GM21360 (cell line): ENCODE measurements around the gene CTNND1.
"Not testable (repeated sequence)": the region's sequence is repeated elsewhere in the genome, so short reads cannot be mapped to it uniquely, and the experiment has no call there.

ENCODE experiments used
- ATAC-seq: cut with Tn5 transposase; IDR thresholded peaks from one replicate; pipeline ENCODE4 v1.9.1; 2021; ENCODE audit warnings: mild to moderate bottlenecking, moderate library complexity; ENCODE audit not compliant: unreplicated experiment

The CTNND1 gene

GRCh38 chr11:57761301-57762234 lies at the start of gene CTNND1:
TSS of gene CTNND1 (plus strand) at chr11:57761802. CDS start at chr11:57791479, 29,677 bp downstream.
- peak; percentile 96 for ATAC-seq

- peak; percentile 89 for ATAC-seq
These were observed 49.1 kb upstream of the CTNND1 start, which contains the start of gene TMX2 for GRCh38 chr11:57712256-57713150. TSS of gene TMX2 (plus strand) at chr11:57712593. CDS start at chr11:57712619, 26 bp downstream.

- no peak for ATAC-seq
These were observed 47.8 kb upstream of the CTNND1 start for GRCh38 chr11:57713835-57714234.

- ATAC-seq = not testable (repeated sequence)
These were observed 44.9 kb upstream of the CTNND1 start for GRCh38 chr11:57716726-57717125.

GRCh38 chr11:57727185-57727584 lies 34.4 kb upstream of the CTNND1 start:
- ATAC-seq = no peak

- ATAC-seq = no peak
These were observed 32.8 kb upstream of the CTNND1 start for GRCh38 chr11:57728829-57729228.

- ATAC-seq = no peak
These were observed 32.1 kb upstream of the CTNND1 start for GRCh38 chr11:57729479-57729878.

GRCh38 chr11:57732661-57733060 lies 28.9 kb upstream of the CTNND1 start:
- ATAC-seq = no peak

GRCh38 chr11:57735619-57736298 lies 25.8 kb upstream of the CTNND1 start:
- no peak for ATAC-seq

GRCh38 chr11:57741132-57742086 lies 20.2 kb upstream of the CTNND1 start, which contains the start of gene SELENOH:
TSS of gene SELENOH (plus strand) at chr11:57741491. CDS start at chr11:57741596, 105 bp downstream.
- peak; percentile 89 for ATAC-seq

GRCh38 chr11:57742087-57742452 lies 19.5 kb upstream of the CTNND1 start:
- ATAC-seq = no peak

- ATAC-seq = no peak
These were observed 17.2 kb upstream of the CTNND1 start for GRCh38 chr11:57744357-57744756.

GRCh38 chr11:57745206-57745605 lies 16.4 kb upstream of the CTNND1 start:
- ATAC-seq = no peak

GRCh38 chr11:57746920-57747319 lies 14.7 kb upstream of the CTNND1 start:
- ATAC-seq = no peak

- ATAC-seq = no peak
These were observed 10.4 kb upstream of the CTNND1 start for GRCh38 chr11:57751176-57751575.

- ATAC-seq = no peak
These were observed 9.8 kb upstream of the CTNND1 start, which contains the start of gene BTBD18 for GRCh38 chr11:57751676-57752253. TSS of gene BTBD18 (minus strand) at chr11:57751819. CDS start at chr11:57751188, 631 bp downstream.

GRCh38 chr11:57752954-57753353 lies 8.6 kb upstream of the CTNND1 start:
- ATAC-seq = no peak

GRCh38 chr11:57758174-57758573 lies 3.4 kb upstream of the CTNND1 start:
- no peak for ATAC-seq

- ATAC-seq = no peak
These were observed 746 bp downstream of the CTNND1 start for GRCh38 chr11:57762235-57762861.
